ENCODE measurements around the gene WRAP53.
"Not testable (repeated sequence)": the region's sequence is repeated elsewhere in the genome, so short reads cannot be mapped to it uniquely, and the experiment has no call there.

The WRAP53 gene

DNA sequence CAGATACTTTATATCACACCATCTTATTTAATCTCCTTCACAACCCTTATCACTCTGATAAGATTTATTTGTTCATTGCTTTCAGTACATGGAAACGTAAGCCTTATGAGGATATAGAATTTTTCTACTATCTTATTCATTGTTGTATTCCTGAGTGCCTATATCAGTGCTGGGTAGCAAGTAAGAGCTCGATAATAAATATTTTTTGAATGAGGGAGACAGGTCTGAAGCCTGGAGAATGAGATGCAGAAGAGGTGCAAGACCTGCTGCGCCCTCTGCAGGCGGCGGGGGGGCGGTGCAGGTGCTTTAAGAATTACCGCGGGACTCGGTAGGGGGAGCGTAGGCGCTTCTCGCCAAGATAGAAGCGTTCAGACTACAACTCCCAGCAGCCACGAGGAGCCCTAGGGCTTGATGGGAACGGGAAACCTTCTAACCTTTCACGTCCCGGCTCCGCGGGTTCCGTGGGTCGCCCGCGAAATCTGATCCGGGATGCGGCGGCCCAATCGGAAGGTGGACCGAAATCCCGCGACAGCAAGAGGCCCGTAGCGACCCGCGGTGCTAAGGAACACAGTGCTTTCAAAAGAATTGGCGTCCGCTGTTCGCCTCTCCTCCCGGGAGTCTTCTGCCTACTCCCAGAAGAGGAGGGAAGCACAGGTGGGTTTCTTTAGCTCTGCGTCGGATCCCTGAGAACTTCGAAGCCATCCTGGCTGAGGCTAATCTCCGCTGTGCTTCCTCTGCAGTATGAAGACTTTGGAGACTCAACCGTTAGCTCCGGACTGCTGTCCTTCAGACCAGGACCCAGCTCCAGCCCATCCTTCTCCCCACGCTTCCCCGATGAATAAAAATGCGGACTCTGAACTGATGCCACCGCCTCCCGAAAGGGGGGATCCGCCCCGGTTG, at the start of gene WRAP53:
Gene WRAP53, plus strand, starts transcription at position 570 of the 900 bp plus-strand sequence. Its CDS starts 172 bp downstream, at position 742.
- peak; percentile 99 for DNase-seq

DNA sequence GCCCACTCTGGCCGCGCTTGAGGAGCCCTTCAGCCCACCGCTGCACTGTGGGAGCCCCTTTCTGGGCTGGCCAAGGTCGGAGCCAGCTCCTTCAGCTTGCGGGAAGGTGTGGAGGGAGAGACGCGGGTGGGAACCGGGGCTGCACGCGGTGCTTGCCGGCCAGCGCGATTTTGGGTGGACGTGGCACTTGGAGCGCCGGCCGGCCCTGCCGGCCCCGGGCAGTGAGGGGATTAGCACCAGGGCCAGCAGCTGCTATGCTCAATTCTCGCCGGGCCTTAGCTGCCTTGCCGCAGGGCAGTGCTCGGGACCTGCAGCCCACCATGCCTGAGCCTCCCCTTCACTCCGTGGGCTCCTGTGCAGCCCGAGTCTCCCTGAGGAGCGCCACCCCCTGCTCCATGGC, 47.5 kb upstream of the WRAP53 start:
- DNase-seq, result no peak

DNA sequence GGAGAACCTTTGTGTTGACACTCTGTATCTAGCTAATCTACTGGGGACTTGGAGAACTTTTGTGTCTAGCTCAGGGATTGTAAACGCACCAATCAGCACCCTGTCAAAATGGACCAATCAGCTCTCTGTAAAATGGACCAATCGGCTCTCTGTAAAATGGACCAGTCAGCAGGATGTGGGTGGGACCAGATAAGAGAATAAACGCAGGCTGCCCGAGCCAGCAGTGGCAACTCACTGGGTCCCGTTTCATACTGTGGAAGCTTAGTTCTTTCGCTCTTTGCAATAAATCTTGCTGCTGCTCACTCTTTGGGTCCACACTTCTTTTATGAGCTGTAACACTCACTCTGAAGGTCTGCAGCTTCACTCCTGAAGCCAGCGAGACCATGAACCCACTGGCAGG, 46.6 kb upstream of the WRAP53 start:
- DNase-seq, result not testable (repeated sequence)

DNA sequence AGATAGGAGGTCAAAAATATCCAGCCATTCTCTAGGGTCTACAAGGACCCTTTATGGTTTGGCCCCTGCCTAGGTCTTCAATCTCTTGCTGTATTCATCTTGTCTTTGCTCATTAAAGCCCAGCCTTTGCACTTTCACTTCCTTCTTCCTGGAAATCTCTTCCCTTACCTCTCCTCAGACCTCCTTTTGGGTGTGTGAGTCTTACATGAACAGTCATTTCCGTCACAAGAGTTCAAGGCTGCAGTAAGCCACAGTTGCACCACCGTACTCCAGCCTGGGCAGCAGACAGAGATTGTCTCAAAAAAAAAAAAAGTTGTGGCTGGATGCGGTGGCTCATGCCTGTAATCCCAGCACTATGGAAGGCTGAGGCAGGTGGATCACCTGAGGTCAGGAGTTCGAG, 43.5 kb upstream of the WRAP53 start:
- DNase-seq, result no peak

DNA sequence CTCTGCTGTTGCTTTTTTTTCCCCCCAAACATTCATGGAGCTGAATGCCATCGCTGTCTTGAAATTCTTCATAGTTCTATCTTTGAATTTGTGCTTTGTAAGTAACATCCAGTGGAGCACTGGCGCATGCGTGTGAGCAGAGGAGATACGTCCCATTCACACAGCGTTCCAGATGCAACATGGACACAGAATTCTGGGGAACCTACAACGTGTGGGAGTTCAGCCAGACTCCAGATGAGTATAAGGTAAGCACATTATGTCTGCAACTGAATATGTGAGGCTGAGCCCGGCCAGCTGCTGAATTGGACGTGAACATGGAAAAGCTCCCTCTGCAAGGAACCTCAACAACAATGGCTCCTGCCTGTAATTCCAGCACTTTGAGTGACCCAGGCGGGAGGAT, 41.8 kb upstream of the WRAP53 start:
- no peak for DNase-seq

DNA sequence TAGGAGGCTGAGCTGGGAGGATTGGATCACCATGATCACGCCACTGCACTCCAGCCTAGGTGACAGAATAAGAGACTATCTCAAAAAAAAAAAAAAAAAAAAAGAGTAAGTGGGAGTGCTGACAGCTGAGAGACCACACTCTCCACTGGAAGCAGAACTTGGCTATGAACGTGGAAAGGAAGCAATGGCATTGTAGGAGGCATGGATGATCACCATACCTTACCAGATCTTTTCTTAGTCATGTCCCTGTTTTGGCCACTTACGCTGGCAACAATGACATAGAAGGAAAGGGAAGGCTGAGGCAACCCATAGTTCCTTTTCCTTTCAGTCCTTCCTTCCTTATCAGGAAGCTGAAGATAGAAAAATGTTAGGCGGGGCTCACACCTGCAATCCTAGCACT, 41.3 kb upstream of the WRAP53 start:
- DNase-seq, result no peak

DNA sequence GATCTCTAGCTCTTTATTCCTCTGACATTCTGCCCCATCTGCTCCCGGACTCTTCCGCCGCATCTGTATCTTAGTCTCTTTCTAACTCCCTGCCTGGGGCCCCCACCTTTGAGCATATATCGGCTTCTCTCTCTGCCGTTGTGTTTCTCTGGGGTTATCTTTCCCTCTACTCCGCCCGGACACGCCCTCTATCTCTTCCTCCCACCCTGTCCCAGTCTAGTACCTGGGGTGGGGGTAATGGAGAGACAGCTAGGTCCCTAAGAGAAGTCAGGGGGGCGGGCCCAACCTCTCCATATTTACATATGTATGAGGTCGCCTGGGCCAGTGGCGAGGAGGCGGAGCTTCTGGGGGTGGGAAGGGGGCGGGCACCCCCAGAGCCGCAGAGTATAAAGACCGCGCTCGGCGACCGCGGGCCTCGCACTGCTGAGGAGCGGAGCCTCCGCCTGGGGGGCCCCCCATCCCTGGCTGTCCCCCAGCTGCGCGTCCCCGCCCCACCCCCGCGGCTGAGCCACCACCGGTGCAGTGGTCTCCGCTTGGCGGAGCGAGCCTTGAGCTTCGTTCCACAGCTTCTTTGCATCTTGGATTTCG, 37.7 kb upstream of the WRAP53 start, which contains the start of gene ATP1B2:
Gene ATP1B2, plus strand, starts transcription at position 418 of the 588 bp plus-strand sequence. CDS start 593 bp downstream, outside the sequence.
- DNase-seq, result no peak

DNA sequence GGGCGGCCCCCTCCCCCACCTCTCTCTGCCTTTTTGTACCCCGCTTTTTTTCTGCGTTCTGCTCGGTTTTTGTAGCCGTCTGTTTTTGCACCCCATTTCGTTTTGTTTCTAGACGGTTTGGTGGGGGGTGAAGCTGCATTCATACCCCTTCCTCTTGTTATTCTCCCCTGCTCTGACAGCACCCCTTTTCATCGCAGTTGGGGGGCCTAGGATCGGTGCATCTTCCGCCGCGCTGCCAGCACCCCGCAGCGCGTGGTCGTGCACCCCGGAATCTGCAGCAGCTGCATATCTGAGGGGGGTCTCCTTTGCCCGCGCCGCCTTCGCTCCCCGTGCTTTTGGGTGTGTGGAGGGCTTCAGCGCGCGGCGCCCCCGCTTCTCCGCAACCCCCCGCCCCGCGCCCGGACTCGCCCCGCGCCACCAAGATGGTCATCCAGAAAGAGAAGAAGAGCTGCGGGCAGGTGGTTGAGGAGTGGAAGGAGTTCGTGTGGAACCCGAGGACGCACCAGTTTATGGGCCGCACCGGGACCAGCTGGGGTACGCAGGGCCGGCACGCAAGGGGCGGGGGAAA, 37.1 kb upstream of the WRAP53 start:
- DNase-seq, result no peak

DNA sequence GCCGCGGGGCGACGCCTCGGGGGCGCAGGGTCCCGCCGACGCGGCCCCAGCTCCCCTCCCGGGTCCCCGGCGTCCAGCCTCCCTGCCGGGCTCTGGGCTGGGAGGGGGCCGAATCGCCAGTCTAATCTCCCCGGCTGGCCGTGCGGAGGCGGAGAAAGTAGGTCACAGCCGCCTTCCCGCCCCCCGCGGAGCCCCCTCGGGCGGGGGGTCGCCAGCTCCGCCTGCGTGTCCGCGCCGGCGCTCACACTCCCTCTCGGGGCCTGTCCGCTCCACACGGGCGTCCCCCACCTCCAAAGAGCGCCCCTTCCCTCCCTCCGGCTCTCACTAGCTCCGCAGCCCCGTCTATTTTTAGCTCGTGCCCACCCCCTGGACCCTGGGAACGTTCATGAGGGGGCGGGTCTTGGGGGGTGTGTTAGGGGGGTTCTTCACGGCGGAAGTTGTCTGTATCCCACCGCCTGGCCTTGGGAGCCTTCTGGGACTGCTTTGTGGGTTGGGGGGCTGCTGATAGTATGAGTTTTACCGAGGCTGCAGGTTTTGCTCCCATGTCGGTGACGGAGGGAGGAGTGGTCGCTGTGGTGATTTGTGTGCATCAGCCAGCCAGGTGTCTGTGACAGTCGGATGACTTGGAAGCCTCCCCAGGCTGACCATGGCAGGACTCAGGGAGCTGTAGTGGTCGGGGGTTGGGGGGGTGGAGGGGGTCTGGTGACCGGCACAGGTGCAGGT, 36.5 kb upstream of the WRAP53 start:
- no peak for DNase-seq

DNA sequence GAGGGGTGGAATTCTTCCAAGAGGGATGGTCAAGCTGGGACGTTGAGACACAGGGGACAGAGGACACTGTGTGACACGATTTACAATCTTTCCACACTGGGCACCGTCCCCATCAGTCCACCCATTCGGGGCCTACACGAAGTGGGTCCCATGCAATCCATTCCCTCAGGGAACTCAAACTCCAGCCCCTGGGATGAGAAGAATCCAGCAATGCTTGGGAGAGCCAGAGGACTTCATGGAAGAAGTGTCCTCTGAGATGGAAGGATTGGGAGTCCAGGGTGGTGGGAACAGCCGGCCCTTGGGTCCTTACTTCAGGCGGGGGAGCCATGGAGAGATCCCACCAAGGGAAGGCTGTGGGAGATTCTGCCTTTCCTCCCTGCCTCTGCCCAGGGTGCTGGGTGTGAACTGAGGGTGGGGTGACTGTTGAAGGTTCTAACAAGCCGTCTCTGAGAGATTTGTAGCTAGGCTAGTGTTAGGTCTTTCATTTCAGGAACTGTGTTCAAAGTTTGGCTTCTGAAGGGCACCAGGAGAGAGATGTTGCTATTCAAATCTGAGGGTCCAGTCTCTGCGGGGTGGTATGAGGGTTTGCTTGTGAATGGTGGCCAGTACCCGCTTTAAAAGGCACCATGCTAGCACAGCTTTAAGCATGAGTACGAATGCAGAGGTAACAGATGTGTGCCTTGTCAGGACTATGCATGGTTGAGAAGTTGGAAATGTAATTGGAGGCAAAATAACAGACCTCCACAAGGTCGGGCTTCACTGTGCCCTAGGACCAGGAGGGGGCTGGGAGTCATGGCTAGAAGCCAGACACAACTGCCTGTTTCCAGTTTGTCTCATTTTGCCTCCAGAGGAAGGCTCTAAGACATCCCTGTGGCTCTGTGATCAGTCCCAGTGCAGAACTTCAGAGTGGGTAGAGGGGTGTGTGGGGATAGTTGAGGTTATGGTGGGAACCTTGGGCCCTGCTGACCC, 35.6 kb upstream of the WRAP53 start:
- DNase-seq, result no peak

DNA sequence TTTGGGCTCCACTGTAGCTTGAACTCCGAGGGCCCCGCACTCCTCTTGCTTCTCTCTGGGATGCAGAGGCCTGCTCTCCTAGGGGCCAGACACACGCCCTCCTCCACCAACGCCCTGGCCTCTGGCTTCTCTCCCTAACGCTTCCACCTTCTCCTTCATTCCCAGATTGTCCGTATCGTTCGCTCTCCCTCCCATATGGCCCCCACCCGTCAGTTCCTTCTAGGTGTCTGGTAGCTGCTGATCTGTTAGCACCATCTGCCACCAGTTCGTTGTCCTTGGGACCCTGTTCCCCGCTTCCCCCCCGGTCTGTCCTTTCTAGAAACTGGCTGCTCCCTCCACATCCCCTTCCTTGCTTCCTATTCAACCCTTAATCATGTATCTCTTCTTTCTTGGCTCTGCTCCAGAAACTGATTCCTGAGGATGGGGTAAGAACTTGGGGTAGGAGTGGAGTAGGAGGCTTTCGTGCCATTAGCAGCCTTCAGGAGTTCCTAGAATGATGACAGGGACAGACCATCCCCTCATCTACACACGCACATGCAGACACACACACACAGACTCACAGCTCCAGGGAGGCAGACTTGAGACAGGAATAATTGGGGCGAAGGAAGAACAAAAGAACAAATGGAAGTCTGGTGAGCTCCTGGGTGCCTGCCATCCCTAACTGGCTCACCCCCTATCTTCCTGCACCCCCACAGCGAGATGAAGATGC, 33.3 kb upstream of the WRAP53 start:
- DNase-seq, result no peak

DNA sequence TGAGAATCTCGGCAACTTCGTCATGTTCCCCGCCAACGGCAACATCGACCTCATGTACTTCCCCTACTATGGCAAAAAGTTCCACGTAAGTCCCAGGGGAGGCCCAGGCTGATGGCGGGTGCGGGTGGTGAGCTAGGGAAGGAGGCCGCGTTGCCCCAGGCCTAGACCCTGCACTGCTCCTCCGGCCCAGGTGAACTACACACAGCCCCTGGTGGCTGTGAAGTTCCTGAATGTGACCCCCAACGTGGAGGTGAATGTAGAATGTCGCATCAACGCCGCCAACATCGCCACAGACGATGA, 32.8 kb upstream of the WRAP53 start:
- DNase-seq, result no peak

DNA sequence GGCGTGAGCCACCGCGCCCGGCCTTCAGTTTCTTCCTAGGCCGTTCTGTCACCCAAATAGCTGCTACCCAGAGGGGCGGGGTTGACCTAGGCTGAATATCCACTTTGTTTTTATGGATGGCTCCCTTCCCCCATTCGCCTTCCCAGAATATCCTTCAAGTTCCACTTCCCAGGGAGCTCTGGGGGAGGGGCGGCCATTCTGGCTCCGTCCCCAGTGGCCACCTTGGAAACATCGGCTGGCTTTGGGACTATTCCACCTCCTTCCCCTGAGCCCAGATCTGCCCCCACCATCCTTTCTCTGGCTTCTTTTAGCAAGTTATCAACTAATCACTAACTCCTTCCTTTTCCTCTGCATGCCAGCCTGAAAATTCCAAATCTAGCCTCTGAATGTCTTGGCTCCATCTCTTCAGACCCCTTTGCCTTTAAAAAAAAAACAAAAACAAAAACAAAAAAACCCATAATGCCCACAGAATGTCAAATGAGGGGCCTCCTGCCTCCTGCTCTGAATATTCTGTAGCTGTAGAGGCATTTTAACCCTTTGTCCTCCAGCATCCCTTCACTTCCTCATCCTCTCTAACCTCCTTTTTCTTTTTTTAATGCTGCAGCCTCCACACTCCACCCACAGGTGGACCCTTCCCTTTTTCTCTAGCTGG, 31.2 kb upstream of the WRAP53 start:
- no peak for DNase-seq

DNA sequence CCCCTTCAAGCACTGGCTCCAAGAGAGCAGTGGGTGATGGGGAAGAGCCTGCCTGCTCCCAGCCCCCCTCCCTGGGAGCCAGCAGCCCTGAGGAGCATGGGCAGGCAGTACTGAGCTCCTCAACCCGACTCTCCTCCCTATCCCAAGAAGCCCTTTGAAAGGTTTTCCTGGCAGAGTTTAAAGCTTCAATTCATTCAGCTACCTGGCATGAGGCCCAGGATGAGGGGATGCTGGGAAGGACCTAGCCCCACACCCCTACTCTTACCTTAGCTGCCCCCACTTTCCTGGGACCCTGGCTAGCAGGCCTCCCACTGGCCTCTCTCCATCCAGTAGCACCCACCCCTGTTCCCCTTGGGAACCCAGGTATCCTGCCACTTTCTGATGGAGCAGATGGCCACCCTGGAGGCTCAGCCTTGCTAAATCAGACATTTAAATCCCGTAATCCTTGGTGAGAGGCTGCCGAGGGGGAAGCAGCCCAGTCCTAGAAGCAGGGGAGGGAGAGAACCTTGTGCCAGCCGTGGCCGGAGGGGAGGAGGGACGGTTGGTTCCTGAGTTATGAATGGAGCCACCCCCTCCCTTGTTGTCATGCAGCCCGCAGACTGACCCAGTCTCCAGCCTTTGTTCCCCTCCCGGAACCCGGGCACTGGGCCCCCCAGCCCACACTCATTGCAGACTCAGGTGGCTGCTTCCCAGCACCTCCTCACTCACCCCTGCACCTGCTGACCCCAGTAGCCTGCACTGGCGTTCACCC, 20.4 kb upstream of the WRAP53 start:
- DNase-seq, result no peak

DNA sequence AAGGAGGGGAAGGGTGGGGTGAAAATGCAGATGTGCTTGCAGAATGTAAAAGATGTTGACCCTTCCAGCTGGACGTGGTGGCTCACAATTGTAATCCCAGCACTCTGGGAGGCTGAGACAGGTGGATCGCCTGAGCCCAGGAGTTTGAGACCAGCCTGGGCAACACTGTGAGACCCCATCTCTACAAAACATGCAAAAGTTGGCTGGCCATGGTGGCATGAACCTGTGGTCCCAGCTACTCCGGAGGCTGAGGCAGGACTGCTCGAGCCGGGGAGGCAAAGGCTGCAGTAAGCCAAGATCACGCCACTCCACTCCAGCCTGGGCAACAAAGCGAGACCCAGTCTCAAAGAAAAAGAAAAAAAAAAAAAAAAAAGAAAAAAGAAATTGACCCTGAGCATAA, 19.8 kb upstream of the WRAP53 start:
- DNase-seq, result no peak

DNA sequence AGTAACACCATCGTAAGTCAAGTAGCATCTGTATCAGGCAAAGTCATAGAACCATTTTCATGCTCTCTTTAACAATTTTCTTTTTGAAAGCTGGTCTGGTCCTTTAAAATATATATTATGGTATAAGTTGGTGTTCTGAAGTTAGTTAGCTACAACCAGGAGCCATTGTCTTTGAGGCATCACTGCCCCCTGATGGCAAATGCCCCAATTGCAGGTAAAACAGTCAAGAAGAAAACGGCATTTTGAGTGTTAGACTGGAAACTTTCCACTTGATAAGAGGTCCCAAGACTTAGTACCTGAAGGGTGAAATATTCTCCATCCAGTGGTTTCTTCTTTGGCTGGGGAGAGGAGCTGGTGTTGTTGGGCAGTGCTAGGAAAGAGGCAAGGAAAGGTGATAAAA, 15.0 kb upstream of the WRAP53 start:
- no peak for DNase-seq

DNA sequence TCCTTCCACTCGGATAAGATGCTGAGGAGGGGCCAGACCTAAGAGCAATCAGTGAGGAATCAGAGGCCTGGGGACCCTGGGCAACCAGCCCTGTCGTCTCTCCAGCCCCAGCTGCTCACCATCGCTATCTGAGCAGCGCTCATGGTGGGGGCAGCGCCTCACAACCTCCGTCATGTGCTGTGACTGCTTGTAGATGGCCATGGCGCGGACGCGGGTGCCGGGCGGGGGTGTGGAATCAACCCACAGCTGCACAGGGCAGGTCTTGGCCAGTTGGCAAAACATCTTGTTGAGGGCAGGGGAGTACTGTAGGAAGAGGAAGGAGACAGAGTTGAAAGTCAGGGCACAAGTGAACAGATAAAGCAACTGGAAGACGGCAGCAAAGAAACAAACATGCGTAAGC, 13.3 kb upstream of the WRAP53 start:
- no peak for DNase-seq

DNA sequence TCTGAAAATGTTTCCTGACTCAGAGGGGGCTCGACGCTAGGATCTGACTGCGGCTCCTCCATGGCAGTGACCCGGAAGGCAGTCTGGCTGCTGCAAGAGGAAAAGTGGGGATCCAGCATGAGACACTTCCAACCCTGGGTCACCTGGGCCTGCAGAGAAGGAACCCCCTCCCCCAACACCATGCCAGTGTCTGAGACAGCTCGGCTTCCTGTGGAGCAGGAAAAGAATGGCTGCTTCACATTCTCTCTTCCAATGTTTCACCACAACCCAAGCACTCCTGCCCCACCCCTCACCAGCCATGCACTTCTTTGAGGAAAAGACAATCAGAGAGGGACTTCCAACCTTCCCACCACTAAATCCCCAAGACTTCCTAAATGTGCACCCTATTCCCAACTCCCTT, 11.7 kb upstream of the WRAP53 start:
- no peak for DNase-seq

DNA sequence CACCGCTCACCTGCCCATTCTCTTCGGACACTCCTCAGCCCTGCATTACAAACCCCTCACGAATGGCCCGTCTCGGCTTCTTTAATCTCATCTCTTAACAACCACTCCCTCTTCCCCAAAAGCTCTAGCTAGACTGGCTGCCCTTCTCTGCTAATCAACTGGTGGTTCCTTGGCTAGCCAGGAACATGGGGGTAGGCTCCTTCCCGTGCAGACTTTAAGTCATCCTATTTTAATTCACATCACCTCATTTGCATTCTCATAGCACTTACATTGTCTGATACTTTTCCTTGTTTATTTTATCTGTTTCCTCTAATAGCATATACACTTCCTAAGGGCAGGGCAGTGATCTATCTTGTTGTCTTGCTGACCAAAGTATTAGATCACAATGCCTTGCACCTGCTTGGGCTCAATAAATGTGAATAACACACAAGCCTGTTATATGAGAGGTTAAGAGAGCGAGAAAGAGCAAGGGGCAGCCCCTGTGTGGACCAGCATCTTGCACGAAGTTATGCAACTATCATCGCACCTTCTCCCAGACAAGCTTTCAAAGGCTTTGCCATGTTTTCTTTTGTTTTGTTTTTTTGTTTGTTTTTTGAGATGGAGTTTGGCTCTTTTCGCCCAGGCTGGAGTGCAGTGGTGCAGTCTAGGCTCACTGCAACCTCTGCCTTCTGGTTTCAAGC, 10.7 kb upstream of the WRAP53 start:
- no peak for DNase-seq

Measured in amniotic stem cell (primary cell).